Right lobe of liver (tissue), 6 donors: ENCODE data around the gene PPP2R5C. TPM values are rescaled to one million over a fixed set of nuclear protein-coding genes. Genes with fewer than 3 reads are reported as not detected.

Source experiments
- ATAC-seq, 4 donors: fragments of 200-7000 bp; cut with Tn5 transposase; one replicate each; pipeline ENCODE4 v1.9.1; 2020; ENCODE audit warnings: mild to moderate bottlenecking in 4 of 4, moderate library complexity in 4 of 4
- DNase-seq, 3 donors: peaks; one replicate each; pipeline ENCODE4 v3.0.0-alpha.2; 2020
- H3K27ac ChIP-seq, 3 donors: fragments of 200-600 bp; one replicate each; pipeline ENCODE4 v1.8.0; 2022
- H3K27me3 ChIP-seq, 2 donors: fragments of 200-600 bp; one replicate each; pipeline ENCODE4 v1.8.0; 2022
- H3K36me3 ChIP-seq, 4 donors: fragments of 200-600 bp; sonication (generic) in 1 of 4; one replicate each; pipeline versions ENCODE4 v1.5.1 to v1.8.0; 2017 to 2022; ENCODE audit warnings: control low read depth in 1 of 4
- H3K4me1 ChIP-seq, 4 donors: fragments of 200-600 bp; sonication (generic) in 1 of 4; one replicate each; pipeline versions ENCODE4 v1.5.1 to v1.8.0; 2017 to 2022; ENCODE audit warnings: control low read depth in 1 of 4
- H3K4me3 ChIP-seq, 3 donors: fragments of 200-600 bp; one replicate each; pipeline ENCODE4 v1.8.0; 2022
- H3K9me3 ChIP-seq, 4 donors: fragments of 200-600 bp; sonication (generic) in 1 of 4; one replicate each; pipeline versions ENCODE4 v1.5.1 to v1.8.0; 2017 to 2022; ENCODE audit warnings: control low read depth in 1 of 4
- CTCF ChIP-seq, 4 donors: fragments of 200-600 bp in 3 of 4; fragments of 450-650 bp in 1 of 4; IDR thresholded peaks; one replicate each; pipeline versions ENCODE4 v1.5.1 to v1.8.0; 2016 to 2022; ENCODE audit warnings: antibody characterized with exemption in 4 of 4, mild to moderate bottlenecking in 2 of 4
- POLR2A ChIP-seq: fragments of 450-650 bp; IDR thresholded peaks from one replicate; pipeline ENCODE4 v1.6.1; 2017; ENCODE audit warnings: antibody characterized with exemption, mild to moderate bottlenecking
- WGBS: methylation state at CpG from one replicate; pipeline ENCODE4 v1.1.6; 2018; ENCODE audit warnings: low coverage, low lambda C conversion rate; ENCODE audit not compliant: insufficient coverage; ENCODE audit errors: missing lambda C conversion rate; 5-methylcytosine and 5-hydroxymethylcytosine counted together
- intact Hi-C, 2 donors: fragments of 100-400 bp; cut with DNase I; formaldehyde crosslinking; loops; one replicate each; pipeline versions ENCODE4 v1.11.2 to v1.14.1; 2022
- total RNA-seq, 6 experiments: library from RNA; depleted of rRNA in 2 of 6; stranded (reverse); fragments of >200 nt in 2 of 6; fragmentation: NEBNext Ultra II Directional in 3 of 6; extraction: Animal tissue kit (Norgen Biotek cat#: 25700) in 3 of 6; gene quantifications; one replicate each; pipeline versions ENCODE4 v1.1.0 to v1.2.4, GENCODE V29; 2016 to 2023
- donor health status: DM: no; HTN: yes; CAD: no.
- donor health status: DM: no; HTN: no; CAD: no.
- donor health status: DM: no; HTN: no; CAD: no.
- donor health status: DM: no; HTN: yes; CAD: no.
- donor health status: DM: no; HTN: yes; CAD: no.

The PPP2R5C gene
- total RNA-seq, 6 experiments from 2014 or later = 44.9 to 74.5 (median 55.3) TPM

GRCh38 chr14:101875727-101876554 lies 114.4 kb downstream of the PPP2R5C start:
- Histone ChIP-seq H3K27me3 (no peaks in the 10 kb centered on the region), H3K27ac (no peak overlapping the region), H3K9me3 (no peaks in the 10 kb centered on the region), H3K36me3 (no peaks in the 10 kb centered on the region), H3K4me3 (no peak overlapping the region), H3K4me1 (peaks cover 0 to 5% (median 0%) of the 10 kb centered on the region in 4 donors)
- ATAC-seq (no peak), DNase-seq (no peak)
- WGBS = 69% methylated on average over 8 of the region's 8 CpGs
- TF ChIP-seq POLR2A (no peak), CTCF (IDR thresholded peaks at IDR 0.05) (no peak)
- intact Hi-C loops = no loop called here

DNA sequence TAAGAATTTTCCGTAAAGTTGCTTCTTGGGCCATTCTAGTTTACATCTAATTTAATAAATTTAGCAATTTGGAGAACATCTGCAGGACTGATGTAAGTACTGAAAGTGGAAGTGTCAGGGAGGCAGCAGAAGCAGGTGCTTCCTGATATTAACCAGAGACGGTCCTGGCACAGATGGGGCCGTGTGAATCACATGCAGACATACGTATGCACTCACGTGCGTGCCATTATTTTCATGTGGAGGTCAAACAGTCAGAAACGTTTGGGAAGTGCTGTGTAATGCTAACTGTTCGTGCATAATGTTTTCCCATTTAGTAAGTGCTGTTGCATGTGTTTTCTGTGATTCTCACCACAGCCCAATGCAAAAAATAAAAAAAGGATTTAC lies 115.0 kb downstream of the PPP2R5C start:
- ATAC-seq = peak; percentile 76 to 80 (median 78)
- Histone ChIP-seq H3K36me3 (no peaks in the 10 kb centered on the region), H3K4me1 (peaks cover 0 to 5% (median 0%) of the 10 kb centered on the region in 4 donors), H3K27me3 (no peaks in the 10 kb centered on the region), H3K4me3 (no peak overlapping the region), H3K9me3 (no peaks in the 10 kb centered on the region), H3K27ac (peak overlapping the region in 1 of 3 donors; percentile 13)
- WGBS = 50% methylated on average over 8 of the region's 8 CpGs
- peak in 1 of 3 donors; percentile 56 for DNase-seq
- TF ChIP-seq POLR2A (no peak), CTCF (IDR thresholded peaks at IDR 0.05) (no peak)
- intact Hi-C loops = no loop called here

DNA sequence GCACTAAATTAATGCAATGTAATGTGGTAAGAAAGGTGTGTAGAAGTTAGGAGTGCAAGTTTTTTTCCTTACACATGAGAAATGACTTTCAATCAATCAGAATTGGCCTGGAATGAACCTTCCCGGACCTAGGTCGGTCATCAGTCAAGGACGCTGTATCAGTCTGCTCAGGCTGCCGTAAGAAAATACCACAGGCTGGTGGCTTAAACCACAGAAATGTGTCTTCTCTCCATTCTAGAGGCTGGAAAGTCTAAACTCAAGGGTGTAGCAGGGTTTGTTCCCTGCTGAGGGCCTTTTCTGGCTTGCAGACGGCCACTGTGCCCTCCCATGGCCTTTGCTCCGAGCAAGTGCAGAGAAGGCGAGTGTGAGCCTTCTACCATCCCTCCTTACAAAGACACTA lies 116.3 kb downstream of the PPP2R5C start:
- Histone ChIP-seq H3K27ac (no peak overlapping the region), H3K36me3 (peaks cover 0 to 6% (median 0%) of the 10 kb centered on the region in 4 donors), H3K27me3 (no peaks in the 10 kb centered on the region), H3K4me1 (peaks cover 0 to 5% (median 0%) of the 10 kb centered on the region in 4 donors), H3K4me3 (no peak overlapping the region), H3K9me3 (no peaks in the 10 kb centered on the region)
- ATAC-seq (no peak), DNase-seq (no peak)
- intact Hi-C loops = no loop called here
- no peak for TF ChIP-seq CTCF (IDR thresholded peaks at IDR 0.05)
- TF ChIP-seq POLR2A = no peak
- 80% methylated on average over 5 of the region's 7 CpGs for WGBS

DNA sequence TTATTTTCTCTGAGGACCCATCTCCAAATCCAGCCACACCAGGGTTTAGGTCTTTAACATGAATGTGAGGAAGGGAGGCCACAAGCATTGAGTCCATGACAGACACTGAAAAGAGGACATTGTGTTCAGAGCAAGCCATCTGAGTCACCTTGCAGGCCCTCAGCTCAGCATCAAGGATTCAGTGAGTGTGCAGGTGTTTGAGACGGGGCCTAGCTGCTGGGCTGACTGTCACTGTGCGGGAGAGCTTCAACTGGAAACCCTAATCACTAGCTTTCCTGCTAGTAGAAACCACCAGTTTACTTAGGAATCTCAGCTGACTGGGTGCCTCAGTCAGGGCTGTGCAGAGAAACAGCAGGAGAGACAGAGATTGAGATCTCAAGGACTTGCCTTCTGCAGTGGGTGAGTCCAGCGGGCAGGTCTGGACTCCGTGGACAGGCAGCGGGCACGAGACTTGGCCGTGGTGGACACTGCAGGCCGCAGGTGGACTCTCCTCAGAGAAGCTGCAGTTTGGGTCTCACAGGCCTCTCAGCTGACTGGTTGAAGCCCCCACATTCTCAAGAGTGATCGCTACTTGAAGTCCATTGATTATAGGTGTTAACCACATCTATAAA lies 116.8 kb downstream of the PPP2R5C start:
- DNase-seq (no peak), ATAC-seq (no peak)
- TF ChIP-seq POLR2A (no peak), CTCF (IDR thresholded peaks at IDR 0.05) (no peak)
- H3K4me3 ChIP-seq = no peak overlapping the region
- H3K9me3 ChIP-seq = no peaks in the 10 kb centered on the region
- no peak overlapping the region for H3K27ac ChIP-seq
- 100% methylated on average over 2 of the region's 9 CpGs for WGBS
- intact Hi-C loops = no loop called here
- H3K27me3 ChIP-seq = no peaks in the 10 kb centered on the region
- H3K4me1 ChIP-seq = peaks cover 0 to 5% (median 0%) of the 10 kb centered on the region in 4 donors
- peaks cover 0 to 9% (median 0%) of the 10 kb centered on the region in 4 donors for H3K36me3 ChIP-seq
